Epithelial cell of esophagus (primary cell): ENCODE measurements around the gene RBMS3.

ENCODE experiments used
- DNase-seq: peaks from one replicate; pipeline ENCODE4 v3.0.0; 2010; ENCODE audit warnings: low read depth
- H3K4me3 ChIP-seq: 2 replicates; pipeline ENCODE4 v1.5.1; 2011; ENCODE audit warnings: mild to moderate bottlenecking, low read length, control low read depth
- CTCF ChIP-seq: IDR thresholded peaks from 2 replicates; pipeline ENCODE4 v1.5.1; 2011; ENCODE audit warnings: low read depth, mild to moderate bottlenecking, low read length, control low read depth, inconsistent platforms; ENCODE audit not compliant: insufficient read depth; ENCODE audit errors: missing control alignments

RBMS3 gene

DNA sequence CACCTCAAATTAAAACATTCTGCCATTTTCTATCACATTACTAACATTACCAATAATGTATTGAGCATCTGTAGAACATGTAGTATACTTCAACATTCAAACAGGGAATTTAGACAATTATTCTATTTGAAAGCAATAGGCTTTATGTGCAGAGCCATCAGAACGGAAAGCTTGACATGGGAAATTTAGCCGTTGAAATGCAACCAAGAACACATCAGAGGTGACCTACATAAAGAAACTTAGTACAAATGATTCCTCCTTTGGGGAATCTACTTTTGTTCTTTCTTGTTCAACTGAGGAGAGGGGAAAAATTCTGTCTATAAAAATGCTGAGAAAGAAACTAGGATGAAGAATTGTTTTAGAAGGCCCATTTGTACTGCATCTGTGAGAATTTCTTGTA, 38.6 kb upstream of the RBMS3 start:
- no peak for TF ChIP-seq CTCF
- no peak for DNase-seq
- H3K4me3 ChIP-seq, result no peak overlapping the region

- no peak overlapping the region for H3K4me3 ChIP-seq
- no peak for TF ChIP-seq CTCF
- peak; percentile 44 for DNase-seq
These were observed 35.4 kb upstream of the RBMS3 start for GRCh38 chr3:29245441-29245840.

- no peak for TF ChIP-seq CTCF
- H3K4me3 ChIP-seq, result no peak overlapping the region
- DNase-seq, result peak; percentile 26
These were observed 33.7 kb upstream of the RBMS3 start for GRCh38 chr3:29247088-29247745.

- no peak for TF ChIP-seq CTCF
- no peak for DNase-seq
- no peak overlapping the region for H3K4me3 ChIP-seq
These were observed 31.0 kb upstream of the RBMS3 start for GRCh38 chr3:29249829-29250345.

- DNase-seq, result peak; percentile 28
- TF ChIP-seq CTCF, result no peak
- no peak overlapping the region for H3K4me3 ChIP-seq
These were observed 24.8 kb upstream of the RBMS3 start for GRCh38 chr3:29255854-29256696.

GRCh38 chr3:29258161-29258560, 22.7 kb upstream of the RBMS3 start:
- no peak for DNase-seq
- no peak overlapping the region for H3K4me3 ChIP-seq
- TF ChIP-seq CTCF, result no peak

GRCh38 chr3:29261119-29261518, 19.8 kb upstream of the RBMS3 start:
- no peak for TF ChIP-seq CTCF
- DNase-seq, result no peak
- H3K4me3 ChIP-seq, result no peak overlapping the region
